OCI-LY7 (cell line): Measurements from ENCODE around the gene CDH15.

ENCODE experiments used
- EZH2phosphoT487 ChIP-seq: fragments of 200-600 bp; sonication (generic); IDR thresholded peaks from 2 replicates; pipeline ENCODE4 v1.6.1; 2018; ENCODE audit warnings: low read depth, borderline replicate concordance, mild to moderate bottlenecking, mixed run types, antibody characterized with exemption, low read length, moderate library complexity, mixed read lengths
- TF ChIP-seq, protein P1 (sequence below): fragments of 200-600 bp; sonication (generic); conservative IDR thresholded peaks from 2 replicates; pipeline ENCODE4 v1.5.1; 2014; ENCODE audit warnings: mild to moderate bottlenecking, antibody characterized with exemption, low read length, moderate library complexity, mixed read lengths

DNA sequence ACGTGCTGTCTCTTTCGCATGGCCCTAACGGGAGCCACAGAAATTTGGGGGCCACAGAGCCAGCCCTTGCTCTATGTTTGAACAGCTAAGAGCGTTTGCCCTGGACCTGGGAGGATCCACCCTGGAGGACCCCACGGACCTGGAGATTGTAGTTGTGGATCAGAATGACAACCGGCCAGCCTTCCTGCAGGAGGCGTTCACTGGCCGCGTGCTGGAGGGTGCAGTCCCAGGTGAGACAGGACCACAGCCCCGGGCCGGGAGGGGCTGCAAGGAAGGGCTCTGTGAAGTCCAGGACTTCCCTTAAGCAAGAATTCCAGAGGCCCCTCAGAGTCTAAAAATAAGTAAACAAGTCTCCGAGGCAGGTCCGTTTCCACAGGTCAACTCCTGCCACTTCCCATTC lies 11.9 kb downstream of the CDH15 start:
- TF ChIP-seq, protein P1, sequence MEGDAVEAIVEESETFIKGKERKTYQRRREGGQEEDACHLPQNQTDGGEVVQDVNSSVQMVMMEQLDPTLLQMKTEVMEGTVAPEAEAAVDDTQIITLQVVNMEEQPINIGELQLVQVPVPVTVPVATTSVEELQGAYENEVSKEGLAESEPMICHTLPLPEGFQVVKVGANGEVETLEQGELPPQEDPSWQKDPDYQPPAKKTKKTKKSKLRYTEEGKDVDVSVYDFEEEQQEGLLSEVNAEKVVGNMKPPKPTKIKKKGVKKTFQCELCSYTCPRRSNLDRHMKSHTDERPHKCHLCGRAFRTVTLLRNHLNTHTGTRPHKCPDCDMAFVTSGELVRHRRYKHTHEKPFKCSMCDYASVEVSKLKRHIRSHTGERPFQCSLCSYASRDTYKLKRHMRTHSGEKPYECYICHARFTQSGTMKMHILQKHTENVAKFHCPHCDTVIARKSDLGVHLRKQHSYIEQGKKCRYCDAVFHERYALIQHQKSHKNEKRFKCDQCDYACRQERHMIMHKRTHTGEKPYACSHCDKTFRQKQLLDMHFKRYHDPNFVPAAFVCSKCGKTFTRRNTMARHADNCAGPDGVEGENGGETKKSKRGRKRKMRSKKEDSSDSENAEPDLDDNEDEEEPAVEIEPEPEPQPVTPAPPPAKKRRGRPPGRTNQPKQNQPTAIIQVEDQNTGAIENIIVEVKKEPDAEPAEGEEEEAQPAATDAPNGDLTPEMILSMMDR = no peak
- TF ChIP-seq EZH2phosphoT487 = no peak
